Neural cell (in vitro differentiated cells): Measurements from ENCODE around the gene PATL2.
"Not testable (repeated sequence)": the region's sequence is repeated elsewhere in the genome, so short reads cannot be mapped to it uniquely, and the experiment has no call there.

ENCODE experiments used
- EP300 ChIP-seq: fragments of 450-650 bp; conservative IDR thresholded peaks from 2 replicates; pipeline ENCODE4 v1.6.1; 2014; ENCODE audit warnings: antibody characterized with exemption, mild to moderate bottlenecking, moderate library complexity; ENCODE audit not compliant: poor library complexity, severe bottlenecking
- EZH2 ChIP-seq: fragments of 200-600, 300-800 bp; shearing (Covaris generic), sonication (generic); IDR thresholded peaks from 2 replicates; pipeline ENCODE4 v1.6.1; 2014; ENCODE audit warnings: antibody characterized with exemption, low read length, borderline replicate concordance, mild to moderate bottlenecking; ENCODE audit not compliant: insufficient read depth, poor library complexity, severe bottlenecking
- POLR2AphosphoS5 ChIP-seq: IDR thresholded peaks from 2 replicates; pipeline ENCODE4 v1.6.1; 2012
- RAD21 ChIP-seq: fragments of 450-650 bp; conservative IDR thresholded peaks from 2 replicates; pipeline ENCODE4 v1.6.1; 2014; ENCODE audit warnings: antibody characterized with exemption, mild to moderate bottlenecking, moderate library complexity
- TF ChIP-seq, protein P1 (sequence below): fragments of 450-650 bp; IDR thresholded peaks from 2 replicates; pipeline ENCODE4 v1.5.1; 2014; ENCODE audit warnings: antibody characterized with exemption, mild to moderate bottlenecking, moderate library complexity; ENCODE audit not compliant: poor library complexity, severe bottlenecking

DNA sequence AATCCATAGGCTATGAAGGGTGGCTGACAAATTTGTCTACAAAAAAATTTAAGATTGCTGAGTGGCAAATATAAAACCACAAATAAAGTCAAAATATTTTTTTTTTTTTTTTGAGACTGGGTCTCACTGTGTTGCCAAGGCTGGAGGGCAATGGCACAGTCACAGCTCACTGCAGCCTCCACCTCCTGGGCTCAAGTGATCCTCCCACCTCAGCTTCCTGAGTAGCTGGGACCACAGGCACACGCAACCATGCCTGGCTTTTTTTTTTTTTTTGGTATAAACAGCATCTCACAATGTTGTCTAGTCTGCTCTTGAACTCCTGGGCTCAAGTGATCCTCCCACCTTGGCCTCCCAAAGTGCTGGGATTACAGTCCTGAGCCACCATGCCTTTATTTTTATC is 20.9 kb downstream of the PATL2 start:
- TF ChIP-seq, protein P1, sequence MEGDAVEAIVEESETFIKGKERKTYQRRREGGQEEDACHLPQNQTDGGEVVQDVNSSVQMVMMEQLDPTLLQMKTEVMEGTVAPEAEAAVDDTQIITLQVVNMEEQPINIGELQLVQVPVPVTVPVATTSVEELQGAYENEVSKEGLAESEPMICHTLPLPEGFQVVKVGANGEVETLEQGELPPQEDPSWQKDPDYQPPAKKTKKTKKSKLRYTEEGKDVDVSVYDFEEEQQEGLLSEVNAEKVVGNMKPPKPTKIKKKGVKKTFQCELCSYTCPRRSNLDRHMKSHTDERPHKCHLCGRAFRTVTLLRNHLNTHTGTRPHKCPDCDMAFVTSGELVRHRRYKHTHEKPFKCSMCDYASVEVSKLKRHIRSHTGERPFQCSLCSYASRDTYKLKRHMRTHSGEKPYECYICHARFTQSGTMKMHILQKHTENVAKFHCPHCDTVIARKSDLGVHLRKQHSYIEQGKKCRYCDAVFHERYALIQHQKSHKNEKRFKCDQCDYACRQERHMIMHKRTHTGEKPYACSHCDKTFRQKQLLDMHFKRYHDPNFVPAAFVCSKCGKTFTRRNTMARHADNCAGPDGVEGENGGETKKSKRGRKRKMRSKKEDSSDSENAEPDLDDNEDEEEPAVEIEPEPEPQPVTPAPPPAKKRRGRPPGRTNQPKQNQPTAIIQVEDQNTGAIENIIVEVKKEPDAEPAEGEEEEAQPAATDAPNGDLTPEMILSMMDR: not testable (repeated sequence)
- not testable (repeated sequence) for TF ChIP-seq EZH2, POLR2AphosphoS5, RAD21, EP300
